Measurements from ENCODE around the gene LRRC8C. TPM values are rescaled to one million over a fixed set of nuclear protein-coding genes. Genes with fewer than 3 reads are reported as not detected.

Gene LRRC8C
- total RNA-seq, 1 donor from 2014 or later = 4.6 TPM

GRCh38 chr1:89604414-89604735, 28.5 kb upstream of the LRRC8C start:
- DNase-seq (ENCODE audit: low read depth, low spot score) = no peak
- H3K9me3 Mint-ChIP-seq = no peaks in the 10 kb centered on the region
- no peak for TF ChIP-seq CTCF (conservative IDR thresholded peaks at IDR 0.05)
- no peaks in the 10 kb centered on the region for H3K27me3 Mint-ChIP-seq (ENCODE audit: low read depth)
- peaks cover 23% of the 10 kb centered on the region for H3K4me1 Mint-ChIP-seq
- no peak overlapping the region for H3K4me3 Mint-ChIP-seq
- no peak overlapping the region for H3K27ac Mint-ChIP-seq (ENCODE audit: unreplicated experiment)
- H3K36me3 Mint-ChIP-seq (ENCODE audit: low read depth) = no peaks in the 10 kb centered on the region

- no peak for DNase-seq (ENCODE audit: low read depth, low spot score)
- no peak for TF ChIP-seq CTCF (conservative IDR thresholded peaks at IDR 0.05)
- H3K36me3 Mint-ChIP-seq (ENCODE audit: low read depth) = no peaks in the 10 kb centered on the region
- H3K27ac Mint-ChIP-seq (ENCODE audit: unreplicated experiment) = no peak overlapping the region
- H3K4me3 Mint-ChIP-seq = no peak overlapping the region
- no peaks in the 10 kb centered on the region for H3K9me3 Mint-ChIP-seq
- H3K4me1 Mint-ChIP-seq = peaks cover 23% of the 10 kb centered on the region
- no peaks in the 10 kb centered on the region for H3K27me3 Mint-ChIP-seq (ENCODE audit: low read depth)
Observed at GRCh38 chr1:89605692-89606091, 27.2 kb upstream of the LRRC8C start.

- Mint-ChIP-seq H3K4me1 (peaks cover 23% of the 10 kb centered on the region), H3K36me3 (ENCODE audit: low read depth) (no peaks in the 10 kb centered on the region), H3K27ac (ENCODE audit: unreplicated experiment) (no peak overlapping the region), H3K4me3 (no peak overlapping the region), H3K9me3 (no peaks in the 10 kb centered on the region), H3K27me3 (ENCODE audit: low read depth) (no peaks in the 10 kb centered on the region)
- DNase-seq (ENCODE audit: low read depth, low spot score) = no peak
- TF ChIP-seq CTCF (conservative IDR thresholded peaks at IDR 0.05) = no peak
Observed at GRCh38 chr1:89606227-89606980, 26.5 kb upstream of the LRRC8C start.

GRCh38 chr1:89607156-89607555, 25.8 kb upstream of the LRRC8C start:
- H3K27ac Mint-ChIP-seq (ENCODE audit: unreplicated experiment) = no peak overlapping the region
- no peaks in the 10 kb centered on the region for H3K36me3 Mint-ChIP-seq (ENCODE audit: low read depth)
- no peak overlapping the region for H3K4me3 Mint-ChIP-seq
- H3K9me3 Mint-ChIP-seq = no peaks in the 10 kb centered on the region
- H3K4me1 Mint-ChIP-seq = peaks cover 23% of the 10 kb centered on the region
- TF ChIP-seq CTCF (conservative IDR thresholded peaks at IDR 0.05) = no peak
- DNase-seq (ENCODE audit: low read depth, low spot score) = no peak
- no peaks in the 10 kb centered on the region for H3K27me3 Mint-ChIP-seq (ENCODE audit: low read depth)

GRCh38 chr1:89607586-89608318, 25.2 kb upstream of the LRRC8C start:
- Mint-ChIP-seq H3K27ac (ENCODE audit: unreplicated experiment) (no peak overlapping the region), H3K4me3 (no peak overlapping the region)
- no peak for DNase-seq (ENCODE audit: low read depth, low spot score)

More at GRCh38 chr1:89607586-89608318, 25.2 kb upstream of the LRRC8C start:
- Mint-ChIP-seq H3K9me3 (no peaks in the 10 kb centered on the region), H3K36me3 (ENCODE audit: low read depth) (no peaks in the 10 kb centered on the region), H3K27me3 (ENCODE audit: low read depth) (no peaks in the 10 kb centered on the region), H3K4me1 (peaks cover 23% of the 10 kb centered on the region)
- no peak for TF ChIP-seq CTCF (conservative IDR thresholded peaks at IDR 0.05)
